NCI-H748 (cell line): ENCODE measurements around the gene ZNF366.

Experiments used
- DNase-seq: peaks from one replicate; lab custom pipeline; 2025; ENCODE audit not compliant: unreplicated experiment; lab: John Stamatoyannopoulos, UW

The ZNF366 gene

GRCh38 chr5:72445969-72446368 is 61.2 kb downstream of the ZNF366 start:
- no peak for DNase-seq

- no peak for DNase-seq
These were observed 63.3 kb downstream of the ZNF366 start for GRCh38 chr5:72443883-72444282.

- no peak for DNase-seq
These were observed 65.2 kb downstream of the ZNF366 start for GRCh38 chr5:72441862-72442540.

GRCh38 chr5:72441094-72441723 is 66.0 kb downstream of the ZNF366 start:
- no peak for DNase-seq

GRCh38 chr5:72440207-72440638 is 67.0 kb downstream of the ZNF366 start:
- DNase-seq, result no peak

GRCh38 chr5:72439192-72439591 is 68.0 kb downstream of the ZNF366 start:
- DNase-seq, result no peak

- DNase-seq, result no peak
These were observed 69.1 kb downstream of the ZNF366 start for GRCh38 chr5:72438141-72438540.

- DNase-seq, result no peak
These were observed 70.3 kb downstream of the ZNF366 start for GRCh38 chr5:72436796-72437471.

GRCh38 chr5:72434781-72435437 is 72.3 kb downstream of the ZNF366 start:
- DNase-seq, result no peak

- DNase-seq, result no peak
These were observed 73.0 kb downstream of the ZNF366 start for GRCh38 chr5:72434056-72434780.

GRCh38 chr5:72433522-72433921 is 73.7 kb downstream of the ZNF366 start:
- no peak for DNase-seq

GRCh38 chr5:72428669-72429068 is 78.5 kb downstream of the ZNF366 start:
- DNase-seq, result no peak

GRCh38 chr5:72427488-72428437 is 79.4 kb downstream of the ZNF366 start:
- no peak for DNase-seq

GRCh38 chr5:72427016-72427415 is 80.2 kb downstream of the ZNF366 start:
- DNase-seq, result no peak

- no peak for DNase-seq
These were observed 81.2 kb downstream of the ZNF366 start for GRCh38 chr5:72426019-72426418.

- DNase-seq, result no peak
These were observed 88.9 kb downstream of the ZNF366 start for GRCh38 chr5:72418271-72418670.

- no peak for DNase-seq
These were observed 89.7 kb downstream of the ZNF366 start for GRCh38 chr5:72417333-72418062.

- no peak for DNase-seq
These were observed 91.4 kb downstream of the ZNF366 start for GRCh38 chr5:72415616-72416325.
